ENCODE measurements around the gene PRKCA. TPM values are rescaled to one million over a fixed set of nuclear protein-coding genes. Genes with fewer than 3 reads are reported as not detected.

The PRKCA gene
- total and polyA plus RNA-seq, 2 of the 13 experiments (the other 11 are each of a cell fraction or from before 2014, with no cell fraction given): 18.5 to 21.5 TPM

- TF ChIP-seq ETS1 (CRISPR knock-in tag; IDR thresholded peaks at IDR 0.05) (no peak), CREB1 (IDR thresholded peaks at IDR 0.05) (no peak), CREB1 (CRISPR knock-in tag; IDR thresholded peaks at IDR 0.05) (no peak), NONO (IDR thresholded peaks at IDR 0.05) (no peak), NONO (CRISPR knock-in tag; conservative IDR thresholded peaks at IDR 0.05) (no peak), HIVEP1 (CRISPR knock-in tag; IDR thresholded peaks at IDR 0.05) (no peak), KLF11 (CRISPR knock-in tag; IDR thresholded peaks at IDR 0.05) (no peak), ZNF747 (CRISPR knock-in tag; IDR thresholded peaks at IDR 0.05; ENCODE audit: borderline replicate concordance) (no peak), TEAD2 (CRISPR knock-in tag; IDR thresholded peaks at IDR 0.05) (no peak), SAFB2 (CRISPR knock-in tag; IDR thresholded peaks at IDR 0.05; ENCODE audit: borderline replicate concordance, low read depth) (no peak), TRIM24 (CRISPR knock-in tag; IDR thresholded peaks at IDR 0.05) (no peak), CC2D1A (CRISPR knock-in tag; IDR thresholded peaks at IDR 0.05) (no peak), ZNF460 (CRISPR knock-in tag; IDR thresholded peaks at IDR 0.05; ENCODE audit: borderline replicate concordance) (no peak), SALL2 (CRISPR knock-in tag; IDR thresholded peaks at IDR 0.05) (0 out of 2 replicates have a peak, but pooled peaks have one; percentile 41), ZNF660 (CRISPR knock-in tag; IDR thresholded peaks at IDR 0.05; ENCODE audit: borderline replicate concordance, low read depth) (no peak), CTCF (CRISPR knock-in tag; IDR thresholded peaks at IDR 0.05) (0 out of 2 replicates have a peak, but pooled peaks have one; percentile 22), ZNF430 (CRISPR knock-in tag; IDR thresholded peaks at IDR 0.05) (peak; percentile 94), NR1H2 (CRISPR knock-in tag; IDR thresholded peaks at IDR 0.05; ENCODE audit: borderline replicate concordance, low read depth) (no peak)
- TF ChIP-seq, protein P1, sequence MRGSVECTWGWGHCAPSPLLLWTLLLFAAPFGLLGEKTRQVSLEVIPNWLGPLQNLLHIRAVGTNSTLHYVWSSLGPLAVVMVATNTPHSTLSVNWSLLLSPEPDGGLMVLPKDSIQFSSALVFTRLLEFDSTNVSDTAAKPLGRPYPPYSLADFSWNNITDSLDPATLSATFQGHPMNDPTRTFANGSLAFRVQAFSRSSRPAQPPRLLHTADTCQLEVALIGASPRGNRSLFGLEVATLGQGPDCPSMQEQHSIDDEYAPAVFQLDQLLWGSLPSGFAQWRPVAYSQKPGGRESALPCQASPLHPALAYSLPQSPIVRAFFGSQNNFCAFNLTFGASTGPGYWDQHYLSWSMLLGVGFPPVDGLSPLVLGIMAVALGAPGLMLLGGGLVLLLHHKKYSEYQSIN (CRISPR knock-in tag; IDR thresholded peaks at IDR 0.05; ENCODE audit: borderline replicate concordance): no peak
- TF ChIP-seq, protein P2, sequence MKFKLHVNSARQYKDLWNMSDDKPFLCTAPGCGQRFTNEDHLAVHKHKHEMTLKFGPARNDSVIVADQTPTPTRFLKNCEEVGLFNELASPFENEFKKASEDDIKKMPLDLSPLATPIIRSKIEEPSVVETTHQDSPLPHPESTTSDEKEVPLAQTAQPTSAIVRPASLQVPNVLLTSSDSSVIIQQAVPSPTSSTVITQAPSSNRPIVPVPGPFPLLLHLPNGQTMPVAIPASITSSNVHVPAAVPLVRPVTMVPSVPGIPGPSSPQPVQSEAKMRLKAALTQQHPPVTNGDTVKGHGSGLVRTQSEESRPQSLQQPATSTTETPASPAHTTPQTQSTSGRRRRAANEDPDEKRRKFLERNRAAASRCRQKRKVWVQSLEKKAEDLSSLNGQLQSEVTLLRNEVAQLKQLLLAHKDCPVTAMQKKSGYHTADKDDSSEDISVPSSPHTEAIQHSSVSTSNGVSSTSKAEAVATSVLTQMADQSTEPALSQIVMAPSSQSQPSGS (CRISPR knock-in tag; IDR thresholded peaks at IDR 0.05): no peak
- TF ChIP-seq, protein P3, sequence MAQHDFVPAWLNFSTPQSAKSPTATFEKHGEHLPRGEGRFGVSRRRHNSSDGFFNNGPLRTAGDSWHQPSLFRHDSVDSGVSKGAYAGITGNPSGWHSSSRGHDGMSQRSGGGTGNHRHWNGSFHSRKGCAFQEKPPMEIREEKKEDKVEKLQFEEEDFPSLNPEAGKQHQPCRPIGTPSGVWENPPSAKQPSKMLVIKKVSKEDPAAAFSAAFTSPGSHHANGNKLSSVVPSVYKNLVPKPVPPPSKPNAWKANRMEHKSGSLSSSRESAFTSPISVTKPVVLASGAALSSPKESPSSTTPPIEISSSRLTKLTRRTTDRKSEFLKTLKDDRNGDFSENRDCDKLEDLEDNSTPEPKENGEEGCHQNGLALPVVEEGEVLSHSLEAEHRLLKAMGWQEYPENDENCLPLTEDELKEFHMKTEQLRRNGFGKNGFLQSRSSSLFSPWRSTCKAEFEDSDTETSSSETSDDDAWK (CRISPR knock-in tag; IDR thresholded peaks at IDR 0.05): no peak
These were observed 280.1 kb downstream of the PRKCA start (continued) for GRCh38 chr17:66582373-66583111.

Data from HepG2 (cell line).